ENCODE measurements around the gene SLC44A5. TPM values are rescaled to one million over a fixed set of nuclear protein-coding genes. Genes with fewer than 3 reads are reported as not detected.
"Not testable (repeated sequence)": the region's sequence is repeated elsewhere in the genome, so short reads cannot be mapped to it uniquely, and the experiment has no call there.

The SLC44A5 gene
- total RNA-seq, 1 experiment from 2014 or later: 0.61 TPM

DNA sequence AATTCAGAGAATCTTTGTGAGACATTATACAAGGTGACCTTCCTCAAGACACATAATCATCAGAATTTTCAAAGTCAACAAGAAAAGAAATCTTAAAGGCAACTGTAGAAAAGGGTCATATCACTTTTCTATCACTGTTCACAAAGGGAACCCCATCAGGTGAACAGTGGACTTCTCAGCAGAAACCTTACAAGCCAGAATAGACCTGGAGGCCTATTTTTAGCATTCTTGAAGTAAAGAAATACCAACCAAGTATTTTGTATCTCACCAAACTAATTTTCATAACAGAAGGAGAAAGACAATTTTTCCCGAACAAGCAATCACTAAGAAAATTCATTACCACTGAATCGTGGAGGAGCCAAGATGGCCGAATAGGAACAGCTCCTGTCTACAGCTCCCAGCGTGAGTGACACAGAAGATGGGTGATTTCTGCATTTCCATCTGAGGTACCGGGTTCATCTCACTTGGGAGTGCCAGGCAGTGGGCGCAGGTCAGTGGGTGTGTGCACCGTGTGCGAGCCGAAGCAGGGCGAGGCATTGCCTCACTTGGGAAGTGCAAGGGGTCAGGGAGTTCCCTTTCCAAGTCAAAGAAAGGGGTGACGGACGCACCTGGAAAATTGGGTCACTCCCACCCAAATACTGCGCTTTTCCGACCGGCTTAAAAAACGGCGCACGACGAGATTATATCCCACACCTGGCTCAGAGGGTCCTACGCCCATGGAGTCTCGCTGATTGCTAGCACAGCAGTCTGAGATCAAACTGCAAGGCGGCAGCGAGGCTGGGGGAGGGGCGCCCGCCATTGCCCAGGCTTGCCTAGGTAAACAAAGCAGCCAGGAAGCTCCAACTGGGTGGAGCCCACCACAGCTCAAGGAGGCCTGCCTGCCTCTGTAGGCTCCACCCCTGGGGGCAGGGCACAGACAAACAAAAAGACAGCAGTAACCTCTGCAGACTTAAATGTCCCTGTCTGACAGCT is 235.2 kb downstream of the SLC44A5 start:
- not testable (repeated sequence) for DNase-seq (ENCODE audit: low read depth)

DNA sequence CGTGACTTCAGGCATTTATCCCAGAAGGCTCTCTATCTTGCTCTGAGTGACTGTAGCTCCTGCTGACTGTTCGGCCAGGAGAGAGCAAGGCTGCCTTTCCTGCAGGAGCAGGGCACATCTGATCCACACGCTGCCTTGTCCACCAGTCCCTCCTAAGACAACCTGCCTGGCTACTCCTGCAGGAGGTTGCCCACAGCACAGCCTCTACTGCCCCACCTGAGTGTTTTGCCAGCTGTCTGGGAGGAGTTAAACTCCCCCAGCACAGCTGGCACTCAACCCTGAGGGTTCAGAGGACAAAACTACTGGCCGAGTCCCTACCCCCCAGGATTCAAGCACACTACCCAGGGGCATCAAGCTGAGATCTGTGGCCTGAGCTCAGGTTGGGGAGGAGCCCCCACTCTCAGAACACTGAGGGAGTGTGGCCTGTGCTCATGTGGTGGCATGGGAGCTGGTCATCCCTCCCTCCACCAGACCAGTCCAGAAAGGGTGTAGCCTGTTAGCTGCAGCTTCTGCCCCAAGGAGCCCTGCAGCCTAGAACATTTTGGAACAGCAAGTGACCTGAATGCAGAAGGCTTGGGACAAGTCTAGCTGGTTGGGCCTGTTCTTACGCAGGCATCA is 237.3 kb downstream of the SLC44A5 start:
- no peak for DNase-seq (ENCODE audit: low read depth)

DNA sequence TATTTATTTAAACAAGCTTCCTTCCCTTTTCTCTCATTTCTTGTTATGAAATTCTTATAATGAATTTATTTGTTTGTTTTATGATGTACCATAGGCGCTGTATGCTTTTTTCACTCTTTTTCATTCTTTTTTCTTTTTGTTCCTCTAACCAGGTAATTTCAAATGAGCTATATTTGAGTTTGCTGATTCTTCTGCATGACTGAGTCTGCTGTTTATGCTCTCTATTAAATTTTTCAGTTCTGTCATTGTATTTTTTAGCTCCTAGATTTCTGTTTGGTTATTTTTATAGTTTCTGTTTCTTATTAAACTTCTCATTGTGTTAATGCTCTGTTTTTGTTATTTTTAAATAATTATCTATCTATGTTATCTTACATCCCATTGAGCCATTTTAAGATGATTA is 244.3 kb downstream of the SLC44A5 start:
- DNase-seq (ENCODE audit: low read depth): no peak

DNA sequence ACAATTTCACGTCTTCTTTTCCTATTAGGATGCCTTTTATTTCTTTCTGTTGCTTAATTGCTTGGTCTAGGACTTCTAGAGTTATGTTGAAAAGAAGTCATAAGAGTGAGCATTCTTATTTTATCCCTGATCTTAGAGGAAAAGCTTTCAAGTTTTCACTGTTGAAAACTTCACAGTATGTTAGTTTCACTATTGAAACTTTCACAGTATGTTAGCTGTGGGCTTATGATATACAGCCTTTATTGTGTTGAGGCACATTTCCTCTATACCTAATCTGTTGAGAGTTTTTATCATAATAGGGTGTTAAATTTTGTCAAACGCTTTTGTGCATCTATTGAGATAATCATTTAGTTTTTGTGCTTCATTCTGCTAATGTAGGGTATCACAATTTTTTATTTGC is 249.7 kb downstream of the SLC44A5 start:
- no peak for DNase-seq (ENCODE audit: low read depth)

DNA sequence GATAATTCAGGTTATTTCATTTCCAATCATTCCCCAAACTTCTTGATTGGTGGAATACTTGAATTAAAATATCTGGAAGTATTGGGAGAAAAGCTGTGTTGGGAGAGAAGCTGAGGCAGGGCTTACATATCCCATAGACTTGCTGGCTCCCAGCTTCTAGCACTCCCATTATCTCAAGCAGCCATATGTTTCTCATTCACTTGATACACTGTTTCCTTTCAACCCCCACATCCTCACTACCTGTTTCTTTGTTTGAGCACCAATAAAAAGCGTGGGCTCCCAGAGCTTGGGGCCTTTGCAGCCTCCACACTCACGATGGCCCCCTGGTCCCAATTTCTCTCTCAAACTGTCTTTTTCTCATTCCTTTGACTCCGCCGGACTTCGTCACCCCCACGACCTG is 256.6 kb downstream of the SLC44A5 start:
- not testable (repeated sequence) for DNase-seq (ENCODE audit: low read depth)

DNA sequence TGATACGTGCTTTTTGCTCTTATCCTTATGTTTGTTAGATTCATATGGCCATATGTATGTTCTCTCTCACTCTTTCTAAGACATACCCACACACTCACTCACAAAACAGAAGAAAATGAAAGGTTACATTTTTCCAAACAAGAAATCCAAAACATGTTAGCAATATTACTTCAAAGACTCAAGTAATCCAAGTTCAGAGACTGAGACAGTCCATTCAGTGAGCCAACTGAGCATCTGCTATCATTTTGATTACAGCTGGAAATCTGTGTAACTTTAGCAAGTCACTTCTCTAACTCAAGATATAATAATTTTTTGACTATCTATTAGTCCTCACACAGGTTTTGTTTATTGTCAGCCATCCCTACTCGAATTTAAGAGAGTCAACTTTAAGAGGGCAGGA is 257.9 kb downstream of the SLC44A5 start:
- DNase-seq (ENCODE audit: low read depth): no peak

DNA sequence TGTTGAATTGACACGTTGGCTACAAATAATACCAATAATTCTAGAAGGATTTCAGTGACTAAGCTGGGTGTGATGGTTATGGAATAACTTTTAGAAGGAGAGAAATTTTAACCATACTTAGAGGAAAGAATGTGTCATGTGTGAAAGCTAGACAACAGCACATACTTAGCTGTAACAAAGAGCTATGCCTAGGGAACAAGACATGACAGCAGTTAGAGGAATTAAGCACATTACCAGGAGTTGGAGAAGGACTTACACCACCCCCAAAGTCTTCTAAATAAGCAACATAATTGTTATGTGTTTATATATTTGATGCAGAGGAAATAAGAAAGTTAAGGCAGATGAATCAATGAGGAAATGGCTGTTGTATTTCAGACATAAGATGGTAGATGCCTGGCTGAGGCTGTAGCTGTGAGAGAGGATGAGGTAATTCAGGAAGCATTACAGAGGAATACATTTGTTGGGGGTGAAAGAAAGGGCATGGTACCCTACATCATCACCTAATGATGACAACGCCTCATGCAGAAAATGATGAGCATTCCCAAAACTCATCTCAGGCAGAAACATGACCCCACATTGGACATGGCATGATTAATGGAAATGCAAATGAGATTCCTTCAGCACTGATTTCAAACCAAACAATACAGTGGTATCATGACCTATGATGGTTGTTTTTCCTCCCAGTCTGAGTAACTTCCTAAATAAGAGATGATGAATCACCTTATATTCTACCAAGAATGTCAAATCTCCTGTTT is 265.2 kb downstream of the SLC44A5 start:
- peak; percentile 93 for DNase-seq (ENCODE audit: low read depth)

DNA sequence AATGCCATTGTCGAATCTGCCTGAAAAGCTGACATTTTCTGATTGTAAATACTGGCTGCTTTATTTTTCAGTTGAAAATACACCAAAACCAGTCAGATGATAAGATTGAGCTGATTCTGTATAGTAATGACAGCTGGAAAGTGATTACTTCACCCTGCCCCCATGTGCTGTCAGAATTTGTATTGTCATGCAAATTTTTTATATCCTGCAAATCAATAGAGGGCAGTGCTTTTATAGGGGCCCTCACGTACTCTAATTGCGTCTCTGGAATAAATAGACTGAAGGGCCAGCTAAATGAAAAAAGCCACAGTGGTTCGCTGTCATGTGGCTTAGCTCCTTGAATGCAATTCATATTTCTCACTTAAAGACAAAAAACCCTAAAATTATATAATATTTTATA is 268.1 kb downstream of the SLC44A5 start:
- no peak for DNase-seq (ENCODE audit: low read depth)

DNA sequence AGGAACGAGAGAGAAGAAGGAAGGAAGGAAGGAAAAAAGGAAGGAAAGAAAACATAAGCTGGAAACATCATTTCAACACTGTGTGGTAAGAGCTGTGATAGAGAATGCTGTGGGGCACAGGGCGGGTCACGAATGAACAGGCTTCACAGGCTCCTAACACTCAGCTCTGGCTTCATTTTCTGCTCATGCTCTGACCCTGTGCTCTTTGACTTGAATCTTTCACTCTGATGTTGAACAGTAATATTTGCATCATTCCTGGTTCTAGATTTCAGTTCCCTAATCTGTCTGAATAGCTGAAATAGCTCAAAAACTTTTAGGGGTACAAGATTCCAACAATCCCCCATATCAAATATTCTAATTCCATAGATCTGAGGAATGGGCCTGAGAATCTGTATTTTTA is 269.4 kb downstream of the SLC44A5 start:
- no peak for DNase-seq (ENCODE audit: low read depth)

DNA sequence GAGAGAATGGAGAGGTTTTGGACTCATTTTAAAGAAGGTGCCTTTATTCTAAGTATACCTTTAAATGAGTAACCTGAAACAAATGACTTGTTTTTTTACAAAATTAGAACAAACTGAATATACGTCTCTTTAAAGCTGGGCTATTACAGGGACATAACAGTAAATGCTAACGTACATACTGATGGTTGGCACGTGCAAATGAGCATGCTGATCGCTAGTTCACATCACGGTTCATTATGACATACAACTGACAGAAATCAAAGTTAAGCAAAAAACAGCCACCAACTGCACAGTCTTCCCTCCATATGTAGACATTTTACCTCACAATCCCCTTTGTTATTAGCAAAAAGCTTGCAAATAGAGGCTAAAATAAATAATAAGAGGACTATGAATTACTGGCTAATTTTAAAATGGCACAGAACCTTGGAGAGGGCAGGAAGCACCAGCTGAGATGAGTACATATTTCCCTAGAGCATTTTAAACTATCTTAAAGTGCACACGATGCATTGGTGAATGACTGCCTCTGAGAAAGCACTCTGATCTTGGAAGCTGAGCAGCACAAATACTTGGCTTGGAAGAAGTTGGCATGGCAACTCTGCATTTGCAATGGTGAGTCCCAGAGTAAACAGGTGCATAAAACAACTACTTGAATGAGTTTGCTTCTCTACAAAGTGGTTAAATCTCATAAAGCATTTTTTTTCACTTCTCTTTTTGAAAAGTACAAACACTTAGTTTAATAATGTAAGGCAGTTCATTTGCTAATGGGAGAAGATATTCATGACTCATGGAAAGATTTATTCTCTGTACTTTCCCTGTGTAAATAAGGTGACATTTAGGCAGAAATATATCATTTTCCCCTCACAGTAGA is 272.1 kb downstream of the SLC44A5 start:
- no peak for DNase-seq (ENCODE audit: low read depth)

DNA sequence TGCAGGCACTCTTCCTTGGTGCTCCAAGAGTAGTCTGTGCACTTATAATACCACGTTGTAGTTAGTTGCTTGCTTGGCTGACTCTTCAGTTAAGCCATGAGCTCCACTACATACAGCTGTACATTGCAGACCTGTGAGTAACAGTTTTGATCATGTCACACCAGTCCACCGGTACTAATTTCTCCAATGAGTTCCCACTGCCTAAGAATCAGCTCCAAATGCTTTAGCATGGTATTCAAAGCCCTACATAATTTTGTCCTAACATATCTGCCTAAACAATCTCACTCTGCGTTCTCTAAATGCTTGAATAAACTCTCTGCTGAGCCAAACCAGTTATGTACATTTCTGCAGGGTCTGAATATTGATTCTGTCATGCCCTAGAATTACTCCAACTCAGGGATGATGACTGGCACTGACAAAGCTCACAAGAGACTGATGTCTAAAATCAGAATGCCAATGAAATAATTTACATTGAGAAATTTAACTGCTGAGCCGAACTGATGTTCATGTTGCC is 276.0 kb downstream of the SLC44A5 start:
- no peak for DNase-seq (ENCODE audit: low read depth)

DNA sequence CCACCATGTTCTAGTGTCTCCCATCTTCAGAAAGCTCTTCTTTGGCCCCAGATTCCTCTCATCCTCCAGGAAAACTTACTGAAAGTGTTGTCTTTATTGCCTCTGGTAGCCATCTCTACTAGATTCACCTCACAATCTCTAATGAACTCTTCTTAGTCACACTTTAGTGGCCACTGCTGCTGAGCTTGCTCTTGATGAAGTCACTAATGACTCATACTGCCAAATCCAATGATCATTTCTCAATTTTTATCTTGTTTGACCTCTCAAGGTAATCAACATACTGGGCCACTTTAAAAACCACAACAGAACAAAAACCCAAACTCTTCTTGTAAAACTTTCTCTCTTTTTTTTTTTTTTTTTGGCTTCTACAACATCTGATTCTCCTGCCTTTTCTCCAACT is 280.3 kb downstream of the SLC44A5 start:
- DNase-seq (ENCODE audit: low read depth): peak; percentile 40

DNA sequence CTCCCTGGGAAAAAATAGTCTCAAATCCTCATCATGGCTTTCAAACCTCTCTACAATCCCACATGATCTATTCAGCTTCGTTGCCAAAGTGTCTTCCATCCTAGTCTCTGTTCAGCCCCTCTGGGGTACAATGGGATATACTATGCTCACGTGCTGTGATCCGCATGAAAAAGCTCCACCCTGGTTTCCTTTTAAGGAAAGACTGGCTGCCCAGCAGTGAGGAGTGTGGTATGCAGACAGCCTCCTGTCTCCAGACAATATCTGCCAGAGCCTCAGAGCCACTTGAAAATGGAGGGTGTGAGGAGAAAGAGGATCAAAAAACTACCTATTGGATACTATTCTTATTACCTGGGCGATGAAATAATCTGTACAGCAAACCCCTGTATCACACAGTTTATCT is 282.2 kb downstream of the SLC44A5 start:
- DNase-seq (ENCODE audit: low read depth): no peak

DNA sequence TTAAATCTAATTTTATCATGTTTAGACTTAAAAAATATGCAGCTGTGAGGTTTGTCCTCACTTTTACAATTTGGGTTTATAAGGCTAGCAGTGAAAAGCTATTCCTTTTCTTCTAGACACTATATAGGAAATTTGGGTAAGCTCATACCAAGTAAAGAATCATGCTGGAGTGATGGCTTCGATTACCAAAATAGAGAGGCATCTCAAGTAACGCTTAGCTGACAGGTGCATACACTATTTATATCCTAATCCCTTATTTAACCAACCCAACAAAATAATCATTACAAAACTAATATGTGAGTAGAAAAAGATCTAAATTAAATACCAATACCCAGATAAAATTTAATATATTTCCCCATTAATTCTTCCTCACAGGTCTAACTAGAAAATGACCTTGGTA is 283.5 kb downstream of the SLC44A5 start:
- DNase-seq (ENCODE audit: low read depth): no peak

DNA sequence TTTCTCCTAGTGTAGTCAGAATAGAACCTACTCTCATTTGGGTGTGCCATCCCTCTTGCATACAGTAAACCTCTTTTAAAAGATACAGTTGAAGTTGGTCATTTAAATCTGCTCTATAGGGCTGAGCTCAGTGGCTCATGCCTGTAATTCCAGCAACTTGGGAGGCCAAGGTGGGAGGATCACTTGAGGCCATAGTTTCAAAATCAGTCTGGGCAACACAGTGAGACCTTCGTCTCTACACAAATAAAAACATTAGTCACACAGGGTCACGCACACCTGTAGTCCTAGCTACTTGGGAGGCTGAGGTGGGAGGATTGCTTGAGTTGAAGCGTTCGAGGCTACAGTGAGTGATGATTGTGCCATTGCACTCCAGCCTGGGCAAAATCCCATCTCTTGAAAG is 292.9 kb downstream of the SLC44A5 start:
- DNase-seq (ENCODE audit: low read depth): no peak

DNA sequence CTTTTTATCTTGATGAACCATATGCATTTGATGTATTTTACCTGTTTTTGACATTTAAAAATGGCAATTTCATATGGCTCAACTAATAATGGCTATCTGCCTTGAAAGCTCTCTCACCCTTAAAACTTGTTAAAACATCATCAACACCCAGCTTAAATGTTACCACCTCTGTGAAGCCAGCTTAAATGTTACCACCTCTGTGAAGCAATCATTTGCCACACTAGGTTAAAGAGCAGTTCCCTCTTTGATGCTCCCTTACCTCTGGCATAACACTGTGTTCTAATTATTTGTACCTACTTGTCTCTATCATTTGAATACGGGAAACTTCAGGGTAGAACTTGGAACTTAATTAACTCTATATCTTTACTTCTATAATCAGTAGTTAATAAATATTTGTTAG is 294.7 kb downstream of the SLC44A5 start:
- DNase-seq (ENCODE audit: low read depth): no peak

DNA sequence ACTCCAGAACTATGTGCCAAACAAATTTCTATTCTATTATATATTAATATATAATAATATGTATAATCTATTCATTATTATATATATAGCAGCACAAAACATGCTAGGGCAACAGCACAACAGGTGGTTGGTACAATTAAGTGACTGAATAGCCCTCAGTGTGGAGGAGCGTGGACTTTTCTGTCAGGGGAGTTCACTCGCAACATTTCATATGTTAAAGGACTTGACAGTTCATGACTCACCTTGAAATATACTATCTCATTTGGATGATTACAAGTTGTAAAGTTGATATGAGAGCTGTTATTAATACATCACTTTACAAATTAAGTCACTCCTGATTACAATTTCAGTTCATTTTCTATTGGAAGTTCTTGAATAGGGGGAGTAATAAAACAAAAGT is 298.3 kb downstream of the SLC44A5 start:
- DNase-seq (ENCODE audit: low read depth): no peak

DNA sequence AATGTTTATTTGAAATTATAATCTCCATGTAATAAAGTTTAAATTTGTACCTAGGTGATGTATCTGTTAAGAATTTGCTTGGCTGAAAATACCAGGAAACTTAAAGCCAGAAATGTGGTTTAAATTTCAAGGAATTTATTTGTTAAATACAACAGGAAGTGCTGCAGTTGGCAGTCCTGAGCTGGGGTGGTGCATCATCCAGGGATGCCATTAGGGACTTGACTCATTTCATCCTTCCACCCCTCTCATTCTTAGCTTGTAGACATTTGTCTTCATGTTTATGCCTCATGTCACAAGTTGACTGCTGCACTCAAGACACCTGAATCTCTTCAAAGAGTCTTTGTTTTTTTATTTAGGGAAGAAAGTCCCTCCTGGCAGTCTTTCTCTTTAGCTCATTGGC is 300.8 kb downstream of the SLC44A5 start:
- peak; percentile 76 for DNase-seq (ENCODE audit: low read depth)

DNA sequence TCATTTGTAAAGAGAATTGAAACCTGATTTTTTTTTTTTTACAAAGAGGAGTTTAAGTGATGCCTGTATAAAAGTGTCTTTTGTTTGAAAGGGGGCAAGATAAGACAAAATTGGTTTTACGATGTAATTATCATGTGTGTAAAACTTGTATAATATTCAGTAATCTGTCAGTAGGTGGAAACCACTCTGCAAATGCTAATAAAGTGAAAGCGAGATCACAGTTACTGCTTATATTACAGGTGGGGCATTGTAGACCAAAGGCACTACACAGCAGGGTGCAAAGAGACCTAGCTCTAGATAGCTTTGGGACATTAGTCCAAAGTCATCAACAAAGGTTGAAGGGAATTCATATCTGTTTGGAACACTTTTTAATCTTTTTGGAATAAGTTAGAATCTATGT is 302.5 kb downstream of the SLC44A5 start:
- no peak for DNase-seq (ENCODE audit: low read depth)

DNA sequence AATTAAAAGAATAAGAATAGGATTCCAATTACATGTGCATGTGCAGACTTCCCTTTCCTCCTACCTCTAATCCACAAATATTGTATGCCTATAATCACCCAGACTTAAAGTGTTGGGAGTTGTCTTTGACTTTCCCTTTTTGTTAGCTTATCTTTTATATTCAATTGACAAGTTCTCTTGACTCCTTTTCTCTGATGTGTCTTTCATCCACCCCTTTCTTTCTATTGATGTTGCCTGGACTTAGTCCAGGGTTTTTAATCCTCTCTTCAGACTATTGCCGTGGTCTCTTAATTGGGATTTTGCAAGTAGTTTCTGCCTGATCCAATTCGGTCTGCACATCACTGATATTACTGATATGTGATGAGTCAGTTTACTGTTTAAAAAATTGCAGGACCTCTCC is 305.9 kb downstream of the SLC44A5 start:
- DNase-seq (ENCODE audit: low read depth): no peak

DNA sequence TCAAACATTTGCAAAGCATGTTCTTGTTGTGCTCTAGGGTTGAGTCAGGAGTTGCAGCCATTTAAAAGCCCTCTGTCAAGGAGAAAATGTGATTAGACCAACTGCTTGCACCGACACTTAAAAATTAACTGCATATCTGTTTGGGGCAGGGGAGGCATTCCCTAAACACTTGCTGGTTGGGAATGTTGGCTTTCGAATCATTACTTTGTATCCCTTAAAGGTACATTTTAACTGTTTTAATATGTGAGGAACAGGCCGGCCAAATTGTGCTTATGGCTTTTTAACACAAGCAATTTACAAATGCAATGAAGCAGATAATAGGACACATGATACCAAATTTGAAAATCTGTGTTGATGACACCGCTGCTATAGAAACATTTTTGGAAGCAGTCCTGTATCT is 317.6 kb downstream of the SLC44A5 start:
- no peak for DNase-seq (ENCODE audit: low read depth)

All from HT1080 (cell line).